GM12874 (cell line): Measurements from ENCODE around the gene NDRG3.

Source experiments
- TF ChIP-seq, protein P1 (sequence below): IDR thresholded peaks from 2 replicates; pipeline ENCODE4 v1.5.1; 2011; ENCODE audit warnings: low read depth, mild to moderate bottlenecking, control low read depth, low read length, moderate library complexity; ENCODE audit not compliant: insufficient read depth

NDRG3 gene

DNA sequence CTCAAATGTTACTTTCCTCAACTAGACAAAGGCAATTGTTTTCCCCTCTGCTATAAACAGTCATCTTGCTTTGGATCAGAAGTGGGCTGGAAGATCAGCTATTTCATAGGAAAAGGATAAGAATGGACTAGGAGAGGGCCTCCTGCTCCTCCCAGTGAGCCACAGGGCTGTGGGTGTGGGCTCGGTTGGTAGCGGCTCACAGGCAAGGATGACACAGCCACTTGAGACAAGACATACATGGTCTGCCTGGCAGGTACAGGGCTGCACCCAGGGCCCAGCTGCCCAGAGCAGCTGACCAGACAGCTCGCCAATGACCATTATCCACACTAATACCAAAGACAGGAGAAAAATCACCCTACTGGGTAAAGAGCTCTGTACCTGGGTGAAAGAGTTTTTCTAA is 90.9 kb downstream of the NDRG3 start:
- TF ChIP-seq, protein P1, sequence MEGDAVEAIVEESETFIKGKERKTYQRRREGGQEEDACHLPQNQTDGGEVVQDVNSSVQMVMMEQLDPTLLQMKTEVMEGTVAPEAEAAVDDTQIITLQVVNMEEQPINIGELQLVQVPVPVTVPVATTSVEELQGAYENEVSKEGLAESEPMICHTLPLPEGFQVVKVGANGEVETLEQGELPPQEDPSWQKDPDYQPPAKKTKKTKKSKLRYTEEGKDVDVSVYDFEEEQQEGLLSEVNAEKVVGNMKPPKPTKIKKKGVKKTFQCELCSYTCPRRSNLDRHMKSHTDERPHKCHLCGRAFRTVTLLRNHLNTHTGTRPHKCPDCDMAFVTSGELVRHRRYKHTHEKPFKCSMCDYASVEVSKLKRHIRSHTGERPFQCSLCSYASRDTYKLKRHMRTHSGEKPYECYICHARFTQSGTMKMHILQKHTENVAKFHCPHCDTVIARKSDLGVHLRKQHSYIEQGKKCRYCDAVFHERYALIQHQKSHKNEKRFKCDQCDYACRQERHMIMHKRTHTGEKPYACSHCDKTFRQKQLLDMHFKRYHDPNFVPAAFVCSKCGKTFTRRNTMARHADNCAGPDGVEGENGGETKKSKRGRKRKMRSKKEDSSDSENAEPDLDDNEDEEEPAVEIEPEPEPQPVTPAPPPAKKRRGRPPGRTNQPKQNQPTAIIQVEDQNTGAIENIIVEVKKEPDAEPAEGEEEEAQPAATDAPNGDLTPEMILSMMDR = no peak

DNA sequence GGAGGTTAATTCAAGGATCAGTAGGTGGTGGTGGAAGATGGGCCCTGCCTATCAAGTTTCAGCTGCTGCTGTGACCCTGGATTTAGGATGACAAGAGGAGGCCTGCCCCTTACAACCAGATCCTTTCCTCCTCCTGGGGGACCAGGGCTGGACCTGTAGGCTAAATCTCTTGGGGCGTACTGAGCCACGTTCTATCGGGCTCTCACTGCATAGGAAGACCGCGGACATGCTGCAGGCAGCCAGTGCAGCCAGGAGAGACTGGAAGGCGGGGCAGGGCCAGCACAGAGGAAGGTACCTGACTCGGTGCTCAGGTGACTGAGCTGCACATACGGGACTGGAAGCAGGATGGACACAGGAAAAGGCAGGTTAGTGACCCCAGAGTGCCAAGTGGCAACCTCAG is 91.4 kb downstream of the NDRG3 start:
- TF ChIP-seq, protein P1 = no peak

DNA sequence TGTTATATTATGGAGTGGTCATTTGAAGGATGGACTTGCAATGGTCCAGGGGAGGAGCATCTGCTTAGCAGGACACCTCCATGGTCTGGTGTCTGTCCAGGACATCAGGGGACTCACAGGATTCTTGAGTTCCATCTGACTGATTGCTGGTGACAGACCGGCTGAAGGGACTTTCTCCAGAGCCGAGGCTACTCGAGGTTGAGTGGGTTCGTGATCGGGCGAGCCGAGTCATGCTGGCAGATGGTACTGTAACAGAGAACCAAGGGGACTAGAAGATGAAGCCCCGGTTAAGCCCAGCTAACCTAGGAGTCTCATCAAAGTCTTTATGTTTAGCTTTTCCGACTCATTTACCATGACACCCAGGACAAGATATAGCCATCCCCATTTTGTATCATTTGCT is 92.4 kb downstream of the NDRG3 start:
- TF ChIP-seq, protein P1 = no peak

DNA sequence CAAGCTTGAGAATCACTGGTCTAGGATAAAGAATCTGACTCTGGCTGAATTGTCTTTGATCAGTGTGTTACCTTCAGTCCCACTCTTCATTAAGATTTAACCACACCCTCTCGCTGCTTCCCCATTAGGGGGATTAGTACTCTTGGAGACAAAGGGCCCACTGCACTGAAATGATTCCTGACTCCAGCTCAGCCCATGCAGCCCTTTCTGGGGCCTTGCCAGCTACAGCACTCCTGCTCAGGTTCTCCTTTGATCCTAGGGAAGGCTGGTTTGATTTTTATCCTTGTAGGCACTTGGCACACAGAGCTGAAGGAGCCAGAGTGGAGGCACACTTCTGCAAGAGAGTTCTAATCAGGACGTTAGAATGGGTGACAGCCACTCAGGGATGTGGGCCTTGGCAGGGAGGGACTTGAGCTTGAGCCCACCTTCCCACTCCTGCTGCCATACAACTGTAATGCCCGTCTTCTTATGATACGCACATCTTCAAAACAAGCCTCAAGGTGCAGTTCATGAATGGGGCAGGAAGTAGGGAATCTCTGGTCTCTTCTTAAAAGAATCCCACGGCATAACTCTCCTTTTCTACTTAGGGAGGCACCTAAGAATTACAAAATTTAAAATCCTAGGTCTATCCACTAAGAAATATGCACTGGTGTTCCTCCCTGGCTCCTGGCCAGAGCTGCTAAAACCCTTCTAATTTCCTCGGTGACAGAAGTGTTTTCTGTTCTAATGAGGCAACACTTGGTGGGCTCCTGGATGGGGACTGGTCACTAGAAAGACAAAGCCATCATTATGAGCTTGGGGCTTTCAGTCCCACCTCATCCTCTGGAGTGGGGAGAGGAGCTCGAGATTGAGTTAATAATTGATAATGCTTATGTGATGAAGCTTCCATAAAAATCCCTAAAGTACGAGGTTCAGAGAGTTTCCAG is 98.4 kb downstream of the NDRG3 start:
- TF ChIP-seq, protein P1 = no peak

DNA sequence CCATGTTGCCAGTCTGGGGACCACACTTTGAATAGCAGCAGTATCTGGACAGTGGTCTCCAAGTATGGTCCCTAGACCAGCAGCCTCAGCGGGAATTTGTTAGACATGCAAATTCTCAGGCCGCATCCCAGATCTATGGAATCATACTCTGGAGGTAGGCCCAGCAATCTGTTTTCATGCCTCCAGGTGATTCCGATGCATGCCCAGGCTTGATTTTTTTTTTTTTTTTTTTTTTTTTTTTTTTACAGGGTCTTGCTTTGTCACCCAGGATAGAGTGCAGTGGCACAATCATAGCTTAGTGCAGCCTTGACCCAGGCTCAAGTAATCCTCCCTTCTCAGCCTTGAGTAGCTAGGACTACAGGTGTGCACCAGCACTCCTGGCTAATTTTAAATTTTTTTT is 99.2 kb downstream of the NDRG3 start:
- TF ChIP-seq, protein P1 = no peak

DNA sequence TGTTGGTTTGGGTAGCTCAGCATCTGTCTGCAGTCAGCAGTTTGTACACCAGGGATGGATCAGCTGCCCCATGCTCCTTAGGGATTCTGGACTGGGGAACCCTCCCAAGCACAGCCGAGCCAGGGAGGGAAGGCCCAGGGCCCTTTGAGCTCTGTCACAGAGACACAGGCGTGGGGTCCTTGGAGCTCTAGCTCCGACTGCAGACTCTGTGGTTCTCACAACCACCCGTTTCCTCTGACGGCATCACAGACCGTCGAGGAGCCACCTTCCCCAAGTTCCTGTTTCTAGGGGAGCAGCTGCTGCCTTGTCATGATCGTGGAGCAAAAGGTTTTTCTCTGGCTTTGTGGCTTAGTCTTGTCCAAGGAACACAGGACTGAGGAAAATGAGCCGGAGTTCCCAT is 99.9 kb downstream of the NDRG3 start, which contains the start of gene SLA2:
Gene SLA2, minus strand, starts transcription at position 199 of the 400 bp plus-strand sequence. CDS start 4,861 bp downstream, outside the sequence.
- TF ChIP-seq, protein P1 = no peak

DNA sequence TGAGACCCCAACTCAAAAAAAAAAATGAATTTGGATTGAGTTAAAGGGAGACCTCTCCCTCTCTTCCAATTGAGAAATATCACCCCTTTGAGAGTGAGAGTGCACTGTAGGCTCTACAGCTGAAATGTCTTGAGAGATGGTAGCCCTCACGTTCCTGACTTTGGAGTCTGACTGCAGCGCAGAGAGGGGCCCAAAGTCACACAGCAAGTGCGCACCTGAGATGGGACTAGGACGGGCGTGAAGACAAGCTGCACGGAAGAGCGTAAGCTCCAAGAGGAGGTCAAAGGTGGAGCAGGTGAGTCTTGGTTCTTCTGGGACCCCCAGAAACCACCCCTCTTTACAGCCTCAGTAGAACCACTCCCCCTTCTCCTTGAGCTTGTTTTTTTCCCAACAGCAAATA is 100.5 kb downstream of the NDRG3 start:
- TF ChIP-seq, protein P1 = no peak
